Esophagus squamous epithelium (tissue), 4 donors: Measurements from ENCODE around the gene CTTNBP2.

Experiments used
- POLR2A ChIP-seq, 4 donors: fragments of 450-650 bp; IDR thresholded peaks; one replicate each; pipeline ENCODE4 v1.6.1; 2017; ENCODE audit warnings: antibody characterized with exemption in 4 of 4, mild to moderate bottlenecking in 4 of 4, moderate library complexity in 3 of 4
- TF ChIP-seq, protein P1 (sequence below), 6 experiments: fragments of 450-650 bp in 4 of 6; fragments of 200-600 bp in 2 of 6; sonication (generic) in 2 of 6; IDR thresholded peaks; one replicate each; pipeline ENCODE4 v1.5.1; 2016 to 2019; ENCODE audit warnings: antibody characterized with exemption in 6 of 6, mild to moderate bottlenecking in 4 of 6, moderate library complexity in 4 of 6

DNA sequence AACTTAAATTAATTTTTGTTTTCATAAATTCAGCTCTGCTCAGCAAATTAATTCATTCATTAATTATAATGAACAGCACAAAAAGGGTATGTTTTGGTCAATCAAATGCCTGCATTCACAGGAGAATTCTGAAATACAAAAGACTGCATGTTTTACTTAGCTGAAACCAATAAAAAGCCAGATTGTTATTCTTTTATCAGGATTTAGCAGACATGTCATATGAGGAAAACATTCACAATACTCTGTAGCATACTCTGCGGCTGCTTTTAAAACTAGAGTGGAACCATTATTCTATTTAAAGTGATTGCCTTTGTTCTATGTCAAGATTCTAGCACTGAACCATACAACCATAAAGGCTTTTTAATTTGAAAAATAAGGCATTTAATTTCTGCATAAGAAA, 19.1 kb downstream of the CTTNBP2 start:
- TF ChIP-seq, protein P1, sequence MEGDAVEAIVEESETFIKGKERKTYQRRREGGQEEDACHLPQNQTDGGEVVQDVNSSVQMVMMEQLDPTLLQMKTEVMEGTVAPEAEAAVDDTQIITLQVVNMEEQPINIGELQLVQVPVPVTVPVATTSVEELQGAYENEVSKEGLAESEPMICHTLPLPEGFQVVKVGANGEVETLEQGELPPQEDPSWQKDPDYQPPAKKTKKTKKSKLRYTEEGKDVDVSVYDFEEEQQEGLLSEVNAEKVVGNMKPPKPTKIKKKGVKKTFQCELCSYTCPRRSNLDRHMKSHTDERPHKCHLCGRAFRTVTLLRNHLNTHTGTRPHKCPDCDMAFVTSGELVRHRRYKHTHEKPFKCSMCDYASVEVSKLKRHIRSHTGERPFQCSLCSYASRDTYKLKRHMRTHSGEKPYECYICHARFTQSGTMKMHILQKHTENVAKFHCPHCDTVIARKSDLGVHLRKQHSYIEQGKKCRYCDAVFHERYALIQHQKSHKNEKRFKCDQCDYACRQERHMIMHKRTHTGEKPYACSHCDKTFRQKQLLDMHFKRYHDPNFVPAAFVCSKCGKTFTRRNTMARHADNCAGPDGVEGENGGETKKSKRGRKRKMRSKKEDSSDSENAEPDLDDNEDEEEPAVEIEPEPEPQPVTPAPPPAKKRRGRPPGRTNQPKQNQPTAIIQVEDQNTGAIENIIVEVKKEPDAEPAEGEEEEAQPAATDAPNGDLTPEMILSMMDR (IDR thresholded peaks at IDR 0.05) = no peak
- no peak for TF ChIP-seq POLR2A (IDR thresholded peaks at IDR 0.05)
